K562 (cell line): Measurements from ENCODE around the gene ABCG1. TPM values are rescaled to one million over a fixed set of nuclear protein-coding genes. Genes with fewer than 3 reads are reported as not detected.

Experiments used
- ATAC-seq: fragments of 200-7000 bp; cut with Tn5 transposase; 3 replicates; pipeline ENCODE4 v1.9.1; 2020; ENCODE audit warnings: moderate library complexity
- BruUV-seq: library from RNA; stranded (reverse); fragments of 400-500 nt; replicated peaks from 2 replicates; lab custom pipeline; 2021; lab: Mats Ljungman, UMichigan
- CTCF ChIA-PET: fragments of 300-600 bp; formaldehyde crosslinking; extraction: SDS; loops from one replicate; lab custom pipeline; 2021; ENCODE audit warnings: low intra/inter-chr PET ratio; lab: Yijun Ruan, JAX
- POLR2A ChIA-PET: fragments of 300-600, 350-650 bp; sonication (Branson Sonifier 250); formaldehyde crosslinking; extraction: SDS; loops from one replicate; lab custom pipeline; 2021; ENCODE audit warnings: antibody characterized with exemption, inconsistent platforms; lab: Yijun Ruan, JAX
- DNase-seq, 4 experiments: peaks; one replicate each; pipeline versions ENCODE4 v3.0.0 to v3.0.0-alpha.2; 2011 to 2018; ENCODE audit warnings: low spot score in 3 of 4, mixed read lengths in 3 of 4; ENCODE audit errors: extremely low read depth in 1 of 4
- FAIRE-seq: peaks from 2 replicates; lab custom pipeline; 2011; peaks lifted over from hg19 to GRCh38; lab: Jason Lieb, UNC
- H2AFZ ChIP-seq: 2 replicates; pipeline ENCODE4 v1.6.0; 2011; ENCODE audit warnings: low read depth, low read length, control low read depth, inconsistent platforms
- H3K27ac ChIP-seq: fragments of 200-600 bp; 3 replicates; pipeline ENCODE4 v1.8.0; 2011; ENCODE audit warnings: low read depth, mild to moderate bottlenecking, control low read depth, inconsistent platforms, low read length, moderate library complexity, mixed read lengths; ENCODE audit errors: extremely low read depth
- H3K27me3 ChIP-seq, 2 experiments: fragments of 300-600 bp in 1 of 2; 2 replicates in 1 of 2; 3 replicates in 1 of 2; pipeline versions ENCODE4 v1.6.0 to v1.8.0; 2011; ENCODE audit warnings: inconsistent platforms in 2 of 2, low read length in 2 of 2, mild to moderate bottlenecking in 1 of 2, mixed read lengths in 1 of 2, moderate library complexity in 1 of 2; ENCODE audit not compliant: control insufficient read depth in 2 of 2, insufficient read depth in 2 of 2
- H3K36me3 ChIP-seq: fragments of 300-600 bp; 3 replicates; pipeline ENCODE4 v1.8.0; 2011; ENCODE audit warnings: mild to moderate bottlenecking, low read length, inconsistent platforms; ENCODE audit not compliant: control insufficient read depth, insufficient read depth
- H3K4me1 ChIP-seq, 2 experiments: fragments of 200-600 bp in 1 of 2; replicated peaks in 1 of 2; 2 replicates in 1 of 2; 3 replicates in 1 of 2; pipeline versions ENCODE4 v1.5.1 to v1.8.0; 2011; ENCODE audit warnings: inconsistent platforms in 2 of 2, low read length in 2 of 2, mild to moderate bottlenecking in 1 of 2, mixed read lengths in 1 of 2, moderate library complexity in 1 of 2; ENCODE audit not compliant: control insufficient read depth in 2 of 2, insufficient read depth in 2 of 2
- H3K4me2 ChIP-seq: 2 replicates; pipeline ENCODE4 v1.6.1; 2011; ENCODE audit warnings: low read length, control low read depth, inconsistent platforms, mixed read lengths; ENCODE audit not compliant: insufficient read depth
- H3K4me3 ChIP-seq: fragments of 200-600 bp; sonication (generic), shearing (Covaris generic); 2 replicates; pipeline ENCODE4 v1.5.1; 2016; ENCODE audit warnings: control low read depth, inconsistent platforms
- H3K79me2 ChIP-seq: fragments of 200-600 bp; 3 replicates; pipeline ENCODE4 v1.8.0; 2011; ENCODE audit warnings: low read length, inconsistent platforms; ENCODE audit not compliant: control insufficient read depth, insufficient read depth
- H3K9ac ChIP-seq, 2 experiments: 2 replicates each; pipeline versions ENCODE4 v1.6.0 to v1.6.1; 2011; ENCODE audit warnings: low read depth in 2 of 2, low read length in 2 of 2, control low read depth in 1 of 2, inconsistent platforms in 1 of 2, mild to moderate bottlenecking in 1 of 2, mixed read lengths in 1 of 2; ENCODE audit not compliant: insufficient read depth in 1 of 2
- H3K9me1 ChIP-seq: one replicate; pipeline ENCODE4 v1.6.0; 2011; ENCODE audit warnings: inconsistent platforms, mild to moderate bottlenecking, low read length, moderate library complexity; ENCODE audit not compliant: control insufficient read depth, insufficient read depth
- H3K9me3 ChIP-seq: replicated peaks from 2 replicates; pipeline ENCODE4 v1.5.1; 2011; ENCODE audit warnings: low read depth, low read length, inconsistent platforms; ENCODE audit not compliant: control insufficient read depth, insufficient read depth
- H4K20me1 ChIP-seq: replicated peaks from 2 replicates; pipeline ENCODE4 v1.6.1; 2011; ENCODE audit warnings: low read length, inconsistent platforms, mixed read lengths; ENCODE audit not compliant: control insufficient read depth, insufficient read depth
- CHD2 ChIP-seq: IDR thresholded peaks from 2 replicates; pipeline ENCODE4 v1.6.1; 2011; ENCODE audit warnings: low read depth, low read length
- ZFPM2 ChIP-seq: fragments of 250-450 bp; sonication (Bioruptor Pico); IDR thresholded peaks from 2 replicates; pipeline ENCODE4 v1.5.1; 2022; ENCODE audit warnings: mild to moderate bottlenecking
- ZNF175 ChIP-seq: fragments of 200-800 bp; sonication (Bioruptor generic); IDR thresholded peaks from 2 replicates; pipeline ENCODE4 v1.6.1; 2016; ENCODE audit warnings: low read depth, mild to moderate bottlenecking, missing genetic modification characterization, missing compliant biosample characterization
- ZNF280B ChIP-seq: fragments of 250-450 bp; sonication (Bioruptor Pico); IDR thresholded peaks from 2 replicates; pipeline ENCODE4 v1.5.1; 2021; ENCODE audit warnings: mild to moderate bottlenecking
- in situ Hi-C: fragments of 300-500 bp; cut with MboI; formaldehyde crosslinking; loops from 4 replicates; pipeline ENCODE4 v1.15.0; 2018; ENCODE audit warnings: inconsistent platforms, mixed read lengths
- intact Hi-C: fragments of 100-400 bp; cut with micrococcal nuclease; formaldehyde crosslinking; loops from 2 replicates; pipeline ENCODE4 v1.14.2; 2022
- polyA plus RNA-seq, 8 experiments: library from polyadenylated mRNA; depleted of rRNA in 4 of 8; stranded (reverse) in 5 of 8; unstranded in 3 of 8; fragments of >200 nt; fragmentation: Nextera tagmentation in 2 of 8; fragmentation: Illumina TruSeq in 1 of 8; extraction: Ambion mirVana in 2 of 8; extraction: Trizol in 1 of 8; gene quantifications; 2 replicates each; pipeline versions ENCODE4 v1.2.1 to v1.2.3, GENCODE V29; 2011 to 2014; ENCODE audit warnings: inconsistent platforms in 1 of 8, missing spikeins in 1 of 8
- total RNA-seq, 7 experiments: library from RNA; depleted of rRNA in 6 of 7; stranded (reverse); fragments of >200 nt in 6 of 7; fragmentation: Illumina TruSeq in 2 of 7; extraction: Trizol in 2 of 7; gene quantifications; 2 replicates each; pipeline versions ENCODE4 v1.2.1 to v1.2.3, GENCODE V29; 2011 to 2021; ENCODE audit warnings: low replicate concordance in 1 of 7

The ABCG1 gene
- total and polyA plus RNA-seq, 9 of the 15 experiments (the other 6 are each of a cell fraction or from before 2014, with no cell fraction given), result 0.04 to 0.09 TPM; not detected in 7

DNA sequence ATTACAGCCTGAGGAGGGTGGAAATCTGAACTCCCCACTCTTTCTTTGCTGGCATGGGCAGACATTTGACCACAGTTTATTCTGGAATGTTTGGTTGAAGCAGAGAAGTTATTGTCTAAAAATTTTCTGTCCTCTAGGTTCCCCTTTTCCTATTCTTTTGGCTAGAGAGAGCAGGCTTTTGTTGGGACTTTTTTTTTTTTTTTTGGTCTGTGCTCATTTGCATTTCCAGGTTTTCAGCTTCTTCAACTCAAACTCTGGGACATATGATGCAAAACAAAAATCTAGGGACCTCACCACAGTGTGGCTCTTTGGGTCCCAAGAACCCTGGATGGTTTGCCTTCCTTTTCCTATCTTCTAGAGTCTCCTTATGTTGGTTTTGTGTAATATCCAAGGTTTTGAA lies 10.9 kb upstream of the ABCG1 start:
- Histone ChIP-seq H3K4me1 (no peaks in the 10 kb centered on the region), H3K9me3 (no peaks in the 10 kb centered on the region), H3K36me3 (no peaks in the 10 kb centered on the region), H3K27me3 (peaks cover 4 to 5% of the 10 kb centered on the region in 2 experiments; a peak in 2 of 5 replicates), H3K4me2 (no peak overlapping the region), H3K79me2 (no peaks in the 10 kb centered on the region), H3K27ac (no peak overlapping the region), H3K9me1 (no peaks in the 10 kb centered on the region), H4K20me1 (no peaks in the 10 kb centered on the region), H3K9ac (no peak overlapping the region), H2AFZ (no peak overlapping the region), H3K4me3 (no peak overlapping the region)
- in situ Hi-C loops, result no loop called here
- ATAC-seq, result no peak
- TF ChIP-seq ZNF175 (CRISPR knock-in tag), result no peak
- TF ChIP-seq ZNF280B (CRISPR knock-in tag), result no peak
- no peak for TF ChIP-seq CHD2
- no peak for TF ChIP-seq ZFPM2 (CRISPR knock-in tag)
- FAIRE-seq, result no peak
- no peak for DNase-seq
- ChIA-PET POLR2A (no interaction called here), CTCF (no interaction called here)
- BruUV-seq, result no TSS peak
- intact Hi-C loops, result no loop called here
